ENCODE results near the gene SUPT6H. TPM values are rescaled to one million over a fixed set of nuclear protein-coding genes. Genes with fewer than 3 reads are reported as not detected.

SUPT6H gene
- total and polyA plus RNA-seq, 2 donors (not counting 1 experiment from before 2014, with no cell fraction given): 35.8 to 110 TPM

- H3K9ac ChIP-seq (ENCODE audit: low read length): no peak overlapping the region
- WGBS (ENCODE audit: insufficient coverage): 100% methylated on average over 6 of the region's 10 CpGs
- Mint-ChIP-seq H3K27ac (no peak overlapping the region), H3K9me3 (ENCODE audit: insufficient read depth) (no peaks in the 10 kb centered on the region), H3K4me1 (peaks cover 29% of the 10 kb centered on the region), H3K4me3 (no peak overlapping the region), H3K27me3 (no peaks in the 10 kb centered on the region)
- H3K27ac ChIP-seq (ENCODE audit: low read length in 2 of 2): no peak overlapping the region
- no peak overlapping the region for H3K4me3 ChIP-seq (ENCODE audit: control extremely low read depth in 1 of 5, extremely low read depth in 1 of 5, insufficient read depth in 1 of 5, low read depth in 2 of 5, low read length in 4 of 5)
- DNase-seq (no peak), ATAC-seq (ENCODE audit: low read depth) (no peak)
- peaks cover 0 to 53% of the 10 kb centered on the region in 2 experiments for H3K36me3 ChIP-seq (replicated peaks in 1 of 2; ENCODE audit: control extremely low read depth in 1 of 2, control insufficient read depth in 1 of 2, extremely low read depth in 1 of 2, insufficient read depth in 2 of 2, low read length in 1 of 2)
- TF ChIP-seq EZH2 (IDR thresholded peaks at IDR 0.05; ENCODE audit: borderline replicate concordance, insufficient read depth, low read depth, low read length, poor library complexity, severe bottlenecking) (no peak), CTCF (IDR thresholded peaks at IDR 0.05) (no peak)
- peaks cover 57% of the 10 kb centered on the region for H4K20me1 ChIP-seq (ENCODE audit: control insufficient read depth, insufficient read depth, low read length, poor library complexity, severe bottlenecking)
- CTCF ChIA-PET: interaction anchor here (0.7 to 18.9 kb wide), 6 partner anchors 10 to 214 kb away, joined by 3 to 1020 read pairs (median 20); partner anchors contain the start of genes DHRS13, NEK8, RPL23A and TLCD1
- peaks cover 18 to 20% of the 10 kb centered on the region in 2 donors for H3K4me1 ChIP-seq (ENCODE audit: control insufficient read depth in 2 of 2, insufficient read depth in 2 of 2, low read length in 2 of 2)
- no peaks in the 10 kb centered on the region for H3K9me3 ChIP-seq (ENCODE audit: control extremely low read depth in 1 of 3, control insufficient read depth in 2 of 3, insufficient read depth in 1 of 3, low read length in 2 of 3)
- no peak overlapping the region for H3K4me2 ChIP-seq (replicated peaks; ENCODE audit: low read depth, low read length, poor library complexity, severe bottlenecking)
- H3K79me2 ChIP-seq (ENCODE audit: control insufficient read depth, insufficient read depth, low read length): peaks cover 48% of the 10 kb centered on the region
- POLR2A ChIA-PET: interaction anchor here (0.6 to 16.2 kb wide), 7 partner anchors 11 to 200 kb away, joined by 3 to 511 read pairs (median 4); partner anchors contain the start of genes NEK8 and TLCD1
- intact Hi-C loops (cut with micrococcal nuclease): loop anchor here (5.0 kb wide), 1 partner anchor 34 kb away; the partner anchor contains the start of genes RAB34 and RPL23A
- no peak overlapping the region for H2AFZ ChIP-seq (ENCODE audit: insufficient read depth, low read depth, low read length, poor library complexity, severe bottlenecking)
- H3K27me3 ChIP-seq (replicated peaks in 1 of 4; ENCODE audit: control extremely low read depth in 1 of 4, control insufficient read depth in 3 of 4, insufficient read depth in 4 of 4, low read length in 3 of 4): no peaks in the 10 kb centered on the region
These were observed 89.8 kb downstream of the SUPT6H start for GRCh38 chr17:28751600-28752366.

Small RNA genes lying within 50 kb of the gene (small RNA-seq; reads per million reads assigned to genes)
- not detected for gene SNORD42A (ENCODE audit: insufficient read length, low read depth, low replicate concordance)
- gene SNORD42B (ENCODE audit: insufficient read length, low read depth, low replicate concordance): not detected
- not detected for gene SNORD4A (ENCODE audit: insufficient read length, low read depth, low replicate concordance)
- gene SNORD4B (ENCODE audit: insufficient read length, low read depth, low replicate concordance): not detected

Other genes with a start within 250 kb of the SUPT6H start
- not detected in 2 replicates for gene SLC13A2, start 188.6 kb upstream of the SUPT6H start, total RNA-seq
- gene SLC13A2, start 188.6 kb upstream of the SUPT6H start, polyA plus RNA-seq: not detected in 2 replicates
- gene FOXN1, start 155.9 kb upstream of the SUPT6H start, total RNA-seq: not detected in 2 replicates
- not detected in 2 replicates for gene FOXN1, start 155.9 kb upstream of the SUPT6H start, polyA plus RNA-seq
- gene UNC119, start 109.6 kb upstream of the SUPT6H start, total RNA-seq: 75.3 and 84.2 TPM in 2 replicates
- gene UNC119, start 109.6 kb upstream of the SUPT6H start, polyA plus RNA-seq: 174 and 180 TPM in 2 replicates
- gene PIGS, start 90.7 kb upstream of the SUPT6H start, total RNA-seq: 52.3 and 55.1 TPM in 2 replicates
- 44.1 and 54.5 TPM in 2 replicates for gene PIGS, start 90.7 kb upstream of the SUPT6H start, polyA plus RNA-seq
- gene ALDOC, start 85.3 kb upstream of the SUPT6H start, total RNA-seq: 16.7 and 20.7 TPM in 2 replicates
- gene ALDOC, start 85.3 kb upstream of the SUPT6H start, polyA plus RNA-seq: 26.6 and 27.6 TPM in 2 replicates
- 8.0 and 10.1 TPM in 2 replicates for gene SPAG5, start 63.2 kb upstream of the SUPT6H start, total RNA-seq
- gene SPAG5, start 63.2 kb upstream of the SUPT6H start, polyA plus RNA-seq: 4.7 and 6.6 TPM in 2 replicates
- 30.4 and 31.9 TPM in 2 replicates for gene RSKR, start 48.0 kb upstream of the SUPT6H start, total RNA-seq
- 20.3 and 21.5 TPM in 2 replicates for gene RSKR, start 48.0 kb upstream of the SUPT6H start, polyA plus RNA-seq
- 156 and 177 TPM in 2 replicates for gene BLTP2, start 17.0 kb upstream of the SUPT6H start, total RNA-seq
- 45.9 and 61.8 TPM in 2 replicates for gene BLTP2, start 17.0 kb upstream of the SUPT6H start, polyA plus RNA-seq
- 38.1 and 40.4 TPM in 2 replicates for gene SDF2, start 299 bp upstream of the SUPT6H start, total RNA-seq
- gene SDF2, start 299 bp upstream of the SUPT6H start, polyA plus RNA-seq: 32.6 and 38.5 TPM in 2 replicates
- gene PROCA1, start 49.7 kb downstream of the SUPT6H start, total RNA-seq: 24.4 and 26.8 TPM in 2 replicates
- 7.0 and 7.4 TPM in 2 replicates for gene PROCA1, start 49.7 kb downstream of the SUPT6H start, polyA plus RNA-seq
- gene RAB34, start 55.7 kb downstream of the SUPT6H start, total RNA-seq: 18.0 and 20.5 TPM in 2 replicates
- 17.1 and 26.8 TPM in 2 replicates for gene RAB34, start 55.7 kb downstream of the SUPT6H start, polyA plus RNA-seq
- gene RPL23A, start 57.8 kb downstream of the SUPT6H start, total RNA-seq: 2,595 and 2,690 TPM in 2 replicates
- gene RPL23A, start 57.8 kb downstream of the SUPT6H start, polyA plus RNA-seq: 1,162 and 1,239 TPM in 2 replicates
- 3.1 and 3.4 TPM in 2 replicates for gene TLCD1, start 64.0 kb downstream of the SUPT6H start, total RNA-seq
- 0.19 and 0.49 TPM in 2 replicates for gene TLCD1, start 64.0 kb downstream of the SUPT6H start, polyA plus RNA-seq
- 57.1 and 58.0 TPM in 2 replicates for gene NEK8, start 66.6 kb downstream of the SUPT6H start, total RNA-seq
- gene NEK8, start 66.6 kb downstream of the SUPT6H start, polyA plus RNA-seq: 58.2 and 305 TPM in 2 replicates
- 226 and 235 TPM in 2 replicates for gene TRAF4, start 81.8 kb downstream of the SUPT6H start, total RNA-seq
- gene TRAF4, start 81.8 kb downstream of the SUPT6H start, polyA plus RNA-seq: 683 and 1,058 TPM in 2 replicates
- 21.9 and 23.1 TPM in 2 replicates for gene FAM222B, start 180.6 kb downstream of the SUPT6H start, total RNA-seq
- 10.8 and 12.0 TPM in 2 replicates for gene FAM222B, start 180.6 kb downstream of the SUPT6H start, polyA plus RNA-seq
- 35.9 and 39.5 TPM in 2 replicates for gene ERAL1, start 192.8 kb downstream of the SUPT6H start, total RNA-seq
- gene ERAL1, start 192.8 kb downstream of the SUPT6H start, polyA plus RNA-seq: 28.0 and 45.7 TPM in 2 replicates
- gene FLOT2, start 235.5 kb downstream of the SUPT6H start, total RNA-seq: 251 and 270 TPM in 2 replicates
- gene FLOT2, start 235.5 kb downstream of the SUPT6H start, polyA plus RNA-seq: 196 and 202 TPM in 2 replicates
- gene DHRS13, start 240.9 kb downstream of the SUPT6H start, total RNA-seq: 27.1 and 28.1 TPM in 2 replicates
- gene DHRS13, start 240.9 kb downstream of the SUPT6H start, polyA plus RNA-seq: 9.7 and 11.9 TPM in 2 replicates